ENCODE measurements around the gene CDH4. TPM values are rescaled to one million over a fixed set of nuclear protein-coding genes. Genes with fewer than 3 reads are reported as not detected.

The CDH4 gene
- total RNA-seq, 1 donor: 0.18 TPM

DNA sequence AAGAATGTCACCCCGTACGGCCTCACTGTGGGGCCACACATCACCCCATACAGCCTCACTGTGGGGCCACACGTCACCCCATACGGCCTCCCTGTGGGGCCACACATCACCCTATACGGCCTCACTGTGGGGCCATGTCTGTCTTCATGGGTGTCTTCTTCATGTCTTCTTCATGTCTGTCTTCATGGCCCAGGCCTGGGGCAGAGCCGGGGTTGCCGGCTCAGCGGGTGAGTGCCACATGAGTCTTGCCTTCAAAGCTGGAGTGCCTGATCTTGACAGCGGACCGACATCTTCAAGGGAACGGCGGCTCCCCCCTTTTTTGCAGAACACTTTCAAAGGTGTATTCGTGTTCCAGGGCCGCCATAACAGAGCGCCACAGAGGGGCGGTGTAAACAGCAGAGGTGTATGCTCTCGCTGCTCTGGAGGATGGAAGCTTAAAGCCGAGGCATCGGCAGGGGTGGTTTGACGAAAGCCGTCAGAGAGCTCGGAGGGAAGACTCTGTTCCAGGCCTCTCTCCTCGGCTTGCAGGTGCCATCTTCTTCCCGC lies 448.6 kb downstream of the CDH4 start:
- H3K4me3 ChIP-seq (ENCODE audit: low read depth, low read length): no peak overlapping the region
- no peak for DNase-seq (ENCODE audit: low read depth)
- TF ChIP-seq, protein P1, sequence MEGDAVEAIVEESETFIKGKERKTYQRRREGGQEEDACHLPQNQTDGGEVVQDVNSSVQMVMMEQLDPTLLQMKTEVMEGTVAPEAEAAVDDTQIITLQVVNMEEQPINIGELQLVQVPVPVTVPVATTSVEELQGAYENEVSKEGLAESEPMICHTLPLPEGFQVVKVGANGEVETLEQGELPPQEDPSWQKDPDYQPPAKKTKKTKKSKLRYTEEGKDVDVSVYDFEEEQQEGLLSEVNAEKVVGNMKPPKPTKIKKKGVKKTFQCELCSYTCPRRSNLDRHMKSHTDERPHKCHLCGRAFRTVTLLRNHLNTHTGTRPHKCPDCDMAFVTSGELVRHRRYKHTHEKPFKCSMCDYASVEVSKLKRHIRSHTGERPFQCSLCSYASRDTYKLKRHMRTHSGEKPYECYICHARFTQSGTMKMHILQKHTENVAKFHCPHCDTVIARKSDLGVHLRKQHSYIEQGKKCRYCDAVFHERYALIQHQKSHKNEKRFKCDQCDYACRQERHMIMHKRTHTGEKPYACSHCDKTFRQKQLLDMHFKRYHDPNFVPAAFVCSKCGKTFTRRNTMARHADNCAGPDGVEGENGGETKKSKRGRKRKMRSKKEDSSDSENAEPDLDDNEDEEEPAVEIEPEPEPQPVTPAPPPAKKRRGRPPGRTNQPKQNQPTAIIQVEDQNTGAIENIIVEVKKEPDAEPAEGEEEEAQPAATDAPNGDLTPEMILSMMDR (IDR thresholded peaks at IDR 0.05; ENCODE audit: insufficient read depth, low read length): no peak

DNA sequence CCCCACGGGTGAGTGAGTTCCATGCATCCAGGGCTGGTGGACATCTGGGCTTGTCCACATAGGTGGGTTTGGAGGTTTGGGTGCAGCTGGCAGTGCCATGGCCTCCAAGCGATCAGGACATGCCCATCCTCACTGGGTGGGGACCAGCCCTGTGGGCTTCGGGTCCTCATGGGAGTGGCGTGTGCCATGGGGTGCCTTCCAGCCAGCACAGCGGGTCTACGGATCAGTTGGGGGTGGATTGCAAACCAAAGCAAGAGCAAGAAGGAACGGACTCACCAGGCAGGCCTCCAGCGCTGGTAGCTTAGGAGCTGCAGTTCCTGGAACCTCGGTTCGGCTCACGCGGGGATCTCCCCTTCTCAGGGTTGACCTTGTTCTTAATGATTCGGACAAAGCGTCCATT lies 449.3 kb downstream of the CDH4 start:
- TF ChIP-seq, protein P1 (IDR thresholded peaks at IDR 0.05; ENCODE audit: insufficient read depth, low read length): no peak
- no peak for DNase-seq (ENCODE audit: low read depth)
- no peak overlapping the region for H3K4me3 ChIP-seq (ENCODE audit: low read depth, low read length)

DNA sequence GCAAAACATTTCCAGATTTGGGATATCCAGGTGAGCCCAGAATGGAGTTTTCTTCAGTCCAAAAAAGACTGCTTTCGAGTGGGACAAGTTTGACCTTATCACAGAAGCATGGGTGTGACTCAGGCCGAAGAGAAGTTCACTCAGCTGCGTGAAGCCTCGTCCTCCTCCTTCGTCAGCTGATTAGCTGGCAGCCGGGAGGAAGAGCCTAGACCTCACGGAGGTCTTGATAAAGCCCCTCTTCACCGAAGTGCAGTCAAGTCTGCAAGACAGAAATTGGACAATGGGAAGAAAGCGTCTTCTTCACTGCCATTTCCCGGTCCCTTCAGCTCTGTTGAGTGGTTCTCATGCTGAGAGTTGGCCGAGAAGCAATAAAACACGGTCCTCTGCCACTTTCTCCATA lies 449.7 kb downstream of the CDH4 start:
- TF ChIP-seq, protein P1 (IDR thresholded peaks at IDR 0.05; ENCODE audit: insufficient read depth, low read length): no peak

DNA sequence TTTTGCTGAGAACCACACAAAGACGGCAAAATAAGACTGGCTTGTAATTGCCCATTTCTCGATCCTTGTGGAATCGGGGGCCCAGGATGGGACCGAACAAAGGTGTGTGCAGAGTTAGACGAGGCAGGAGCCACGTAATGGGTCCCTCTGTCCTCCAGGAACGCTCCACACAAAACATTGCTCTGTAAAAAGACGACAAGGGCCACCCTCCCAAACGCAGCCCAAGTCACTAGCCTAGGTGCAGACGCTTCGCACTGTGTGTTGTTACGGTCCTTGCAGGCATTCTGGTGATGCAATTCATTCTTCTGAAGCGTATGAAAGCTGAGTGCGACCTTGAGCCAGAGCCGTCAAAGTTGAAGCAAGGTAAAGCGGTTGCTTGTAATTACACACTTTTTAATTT lies 450.2 kb downstream of the CDH4 start:
- no peak for DNase-seq (ENCODE audit: low read depth)
- no peak overlapping the region for H3K4me3 ChIP-seq (ENCODE audit: low read depth, low read length)
- TF ChIP-seq, protein P1 (IDR thresholded peaks at IDR 0.05; ENCODE audit: insufficient read depth, low read length): no peak

More for the DNA sequence above, 449.7 kb downstream of the CDH4 start:
- DNase-seq (ENCODE audit: low read depth): no peak
- H3K4me3 ChIP-seq (ENCODE audit: low read depth, low read length): no peak overlapping the region

DNA sequence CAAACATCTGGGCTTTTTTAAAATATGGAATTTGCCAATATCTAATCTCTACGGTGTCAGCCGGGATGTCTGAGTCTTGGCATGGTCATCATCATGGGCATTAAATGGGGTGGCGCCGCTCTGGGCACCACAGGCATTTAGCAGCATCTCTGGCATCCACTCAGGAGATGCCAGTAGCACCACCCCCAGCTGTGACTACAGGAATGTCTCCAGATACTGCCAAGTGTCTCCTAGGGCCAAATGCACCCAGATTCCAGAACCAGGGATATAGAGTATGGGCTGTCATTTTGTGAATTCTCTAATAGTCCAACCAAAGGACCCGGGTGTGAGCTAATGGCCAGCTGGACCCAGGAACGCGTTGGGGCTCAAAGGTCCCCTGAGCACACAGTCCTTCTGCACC lies 452.6 kb downstream of the CDH4 start:
- no peak for DNase-seq (ENCODE audit: low read depth)
- TF ChIP-seq, protein P1 (IDR thresholded peaks at IDR 0.05; ENCODE audit: insufficient read depth, low read length): no peak
- no peak overlapping the region for H3K4me3 ChIP-seq (ENCODE audit: low read depth, low read length)

DNA sequence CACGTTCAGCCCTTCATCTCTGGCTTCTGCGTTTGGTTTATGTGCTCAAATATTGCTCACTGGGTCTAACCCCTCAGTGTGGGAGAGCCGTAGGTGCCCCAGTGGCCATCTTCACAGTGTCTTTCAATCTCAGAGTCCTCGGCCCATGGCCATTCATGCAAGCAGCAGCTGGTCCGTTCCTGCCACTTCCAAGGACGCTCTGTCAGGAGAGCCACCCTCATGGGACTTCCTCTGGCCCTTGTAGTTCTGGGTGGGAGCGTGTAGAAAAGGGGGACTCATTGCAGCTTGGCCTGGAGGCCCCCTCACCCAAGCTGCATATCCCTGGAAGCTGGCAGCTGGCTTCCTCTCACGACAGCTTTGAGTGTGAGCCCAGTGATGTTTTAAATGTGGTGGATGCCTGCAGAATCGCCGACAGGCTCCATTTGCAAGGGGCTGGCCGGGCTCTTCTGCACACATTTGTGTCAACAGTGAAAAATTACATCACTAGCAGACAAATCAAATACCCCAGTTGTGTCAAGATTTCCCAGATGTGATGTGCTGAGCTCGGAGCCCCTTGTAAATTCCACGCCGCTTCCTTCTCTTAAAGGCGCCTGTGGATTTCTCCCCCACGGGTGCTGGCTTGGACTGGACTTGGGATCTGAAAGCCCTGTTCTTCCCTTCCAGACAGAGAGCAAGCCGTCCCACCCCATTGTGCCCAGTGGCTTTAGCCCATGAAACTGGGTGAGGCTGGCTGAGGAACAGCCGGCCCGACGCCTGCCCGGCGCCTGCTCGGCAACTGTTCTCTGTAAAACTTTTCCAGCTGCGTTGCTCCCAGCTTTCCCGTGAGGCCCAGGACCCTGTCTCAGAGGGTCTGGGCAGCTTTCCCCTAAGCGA lies 453.6 kb downstream of the CDH4 start:
- no peak for DNase-seq (ENCODE audit: low read depth)
- TF ChIP-seq, protein P1 (IDR thresholded peaks at IDR 0.05; ENCODE audit: insufficient read depth, low read length): no peak
- H3K4me3 ChIP-seq (ENCODE audit: low read depth, low read length): no peak overlapping the region
